Thyroid gland (tissue), 4 donors: Measurements from ENCODE around the gene OSMR. TPM values are rescaled to one million over a fixed set of nuclear protein-coding genes. Genes with fewer than 3 reads are reported as not detected.

Experiments used
- DNase-seq, 2 donors: peaks; one replicate each; pipeline ENCODE4 v3.0.0-alpha.2; 2019
- H3K27ac ChIP-seq, 3 donors: fragments of 200-600 bp; sonication (generic); 1 replicate in 2 of 3; 2 replicates in 1 of 3; pipeline ENCODE4 v1.5.1; 2016 to 2019; ENCODE audit warnings: mild to moderate bottlenecking in 1 of 3, moderate library complexity in 1 of 3
- H3K27me3 ChIP-seq: fragments of 200-600 bp; sonication (generic); one replicate; pipeline ENCODE4 v1.5.1; 2019
- H3K36me3 ChIP-seq, 2 donors: fragments of 200-600 bp; sonication (generic); one replicate each; pipeline ENCODE4 v1.5.1; 2016 to 2019
- H3K4me1 ChIP-seq, 2 donors: fragments of 200-600 bp; sonication (generic); one replicate each; pipeline ENCODE4 v1.5.1; 2017 to 2019
- H3K4me3 ChIP-seq, 3 donors: fragments of 200-600 bp; sonication (generic); replicated peaks in 1 of 3; 1 replicate in 2 of 3; 2 replicates in 1 of 3; pipeline ENCODE4 v1.5.1; 2016; ENCODE audit warnings: mild to moderate bottlenecking in 1 of 3
- H3K9me3 ChIP-seq: fragments of 200-600 bp; sonication (generic); one replicate; pipeline ENCODE4 v1.5.1; 2017
- POLR2A ChIP-seq, 2 donors: fragments of 450-650 bp; IDR thresholded peaks; one replicate each; pipeline ENCODE4 v1.6.1; 2017; ENCODE audit warnings: antibody characterized with exemption in 2 of 2, mild to moderate bottlenecking in 2 of 2, moderate library complexity in 1 of 2
- WGBS, 2 donors: methylation state at CpG; one replicate each; pipeline ENCODE4 v1.1.5; 2017; 5-methylcytosine and 5-hydroxymethylcytosine counted together
- intact Hi-C: fragments of 100-400 bp; cut with DNase I; formaldehyde crosslinking; loops from one replicate; pipeline ENCODE4 v1.15.1; 2023
- total RNA-seq, 4 donors: library from RNA; depleted of rRNA; stranded (reverse); fragments of >200 nt; gene quantifications; one replicate each; pipeline ENCODE4 v1.2.3, GENCODE V29; 2016
- TF ChIP-seq, protein P1 (sequence below), 6 experiments: fragments of 200-600 bp in 3 of 6; fragments of 450-650 bp in 3 of 6; sonication (generic) in 3 of 6; IDR thresholded peaks; one replicate each; pipeline ENCODE4 v1.5.1; 2016 to 2019; ENCODE audit warnings: antibody characterized with exemption in 6 of 6, mild to moderate bottlenecking in 2 of 6, inconsistent platforms in 1 of 6, moderate library complexity in 1 of 6

The OSMR gene
- total RNA-seq, 4 donors from 2014 or later, result 18.2 to 104 (median 33.9) TPM

DNA sequence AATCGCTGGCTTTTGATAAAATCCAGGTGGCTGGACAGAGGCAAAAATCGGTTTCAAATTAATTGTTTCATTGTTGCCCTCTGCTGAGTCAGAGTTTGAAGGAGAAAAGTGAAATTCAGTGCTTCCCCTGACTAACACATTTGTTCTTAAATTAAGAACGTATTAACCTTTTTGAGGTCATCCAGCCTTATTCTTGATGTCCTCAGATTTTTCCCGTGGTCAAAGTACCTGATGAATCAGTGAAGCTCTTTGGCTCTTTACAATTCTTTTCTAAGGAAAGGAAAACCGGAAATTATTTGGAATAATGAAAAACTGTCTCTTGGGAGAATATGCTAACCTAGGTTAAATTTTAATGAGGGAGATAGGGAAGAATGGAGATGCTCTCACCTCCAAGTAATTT, 21.6 kb downstream of the OSMR start:
- DNase-seq, result no peak
- H3K27me3 ChIP-seq, result no peaks in the 10 kb centered on the region
- H3K27ac ChIP-seq, result no peak overlapping the region
- intact Hi-C loops, result no loop called here
- H3K36me3 ChIP-seq, result no peaks in the 10 kb centered on the region
- H3K4me3 ChIP-seq, result no peak overlapping the region
- TF ChIP-seq, protein P1, sequence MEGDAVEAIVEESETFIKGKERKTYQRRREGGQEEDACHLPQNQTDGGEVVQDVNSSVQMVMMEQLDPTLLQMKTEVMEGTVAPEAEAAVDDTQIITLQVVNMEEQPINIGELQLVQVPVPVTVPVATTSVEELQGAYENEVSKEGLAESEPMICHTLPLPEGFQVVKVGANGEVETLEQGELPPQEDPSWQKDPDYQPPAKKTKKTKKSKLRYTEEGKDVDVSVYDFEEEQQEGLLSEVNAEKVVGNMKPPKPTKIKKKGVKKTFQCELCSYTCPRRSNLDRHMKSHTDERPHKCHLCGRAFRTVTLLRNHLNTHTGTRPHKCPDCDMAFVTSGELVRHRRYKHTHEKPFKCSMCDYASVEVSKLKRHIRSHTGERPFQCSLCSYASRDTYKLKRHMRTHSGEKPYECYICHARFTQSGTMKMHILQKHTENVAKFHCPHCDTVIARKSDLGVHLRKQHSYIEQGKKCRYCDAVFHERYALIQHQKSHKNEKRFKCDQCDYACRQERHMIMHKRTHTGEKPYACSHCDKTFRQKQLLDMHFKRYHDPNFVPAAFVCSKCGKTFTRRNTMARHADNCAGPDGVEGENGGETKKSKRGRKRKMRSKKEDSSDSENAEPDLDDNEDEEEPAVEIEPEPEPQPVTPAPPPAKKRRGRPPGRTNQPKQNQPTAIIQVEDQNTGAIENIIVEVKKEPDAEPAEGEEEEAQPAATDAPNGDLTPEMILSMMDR (IDR thresholded peaks at IDR 0.05), result no peak
- 82 to 88% methylated on average over 5 of the region's 5 CpGs for WGBS, 2 donors
- H3K4me1 ChIP-seq, result peaks cover 0 to 19% of the 10 kb centered on the region in 2 donors
- H3K9me3 ChIP-seq, result no peaks in the 10 kb centered on the region

DNA sequence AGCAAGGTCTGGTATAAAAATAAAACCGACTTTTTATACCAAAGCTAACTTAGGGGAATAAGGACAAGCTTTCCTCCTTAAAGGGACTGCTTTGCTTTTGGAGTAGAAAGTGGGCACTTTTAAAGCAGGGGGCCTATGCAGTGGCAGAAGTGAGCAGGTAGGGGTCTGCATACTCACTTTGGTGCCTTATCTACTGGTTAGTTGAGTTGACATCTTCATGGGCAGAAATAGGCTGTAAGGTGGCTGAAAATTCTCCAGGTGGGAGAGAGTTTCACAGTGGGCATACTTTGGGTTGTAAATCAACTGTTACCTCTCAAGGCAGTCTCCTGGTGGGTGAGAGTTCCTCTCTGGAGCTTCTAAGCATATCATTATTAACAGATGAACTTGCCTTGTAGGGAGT, 24.8 kb downstream of the OSMR start:
- H3K4me1 ChIP-seq, result peaks cover 0 to 19% of the 10 kb centered on the region in 2 donors
- no peak for DNase-seq
- TF ChIP-seq, protein P1 (IDR thresholded peaks at IDR 0.05), result no peak
- TF ChIP-seq POLR2A (IDR thresholded peaks at IDR 0.05), result no peak
- no peak overlapping the region for H3K4me3 ChIP-seq
- no peak overlapping the region for H3K27ac ChIP-seq
- no peaks in the 10 kb centered on the region for H3K27me3 ChIP-seq
- no peaks in the 10 kb centered on the region for H3K9me3 ChIP-seq
- intact Hi-C loops, result no loop called here
- 85 to 89% methylated on average over 1 of the region's 1 CpG for WGBS, 2 donors
- H3K36me3 ChIP-seq, result no peaks in the 10 kb centered on the region

DNA sequence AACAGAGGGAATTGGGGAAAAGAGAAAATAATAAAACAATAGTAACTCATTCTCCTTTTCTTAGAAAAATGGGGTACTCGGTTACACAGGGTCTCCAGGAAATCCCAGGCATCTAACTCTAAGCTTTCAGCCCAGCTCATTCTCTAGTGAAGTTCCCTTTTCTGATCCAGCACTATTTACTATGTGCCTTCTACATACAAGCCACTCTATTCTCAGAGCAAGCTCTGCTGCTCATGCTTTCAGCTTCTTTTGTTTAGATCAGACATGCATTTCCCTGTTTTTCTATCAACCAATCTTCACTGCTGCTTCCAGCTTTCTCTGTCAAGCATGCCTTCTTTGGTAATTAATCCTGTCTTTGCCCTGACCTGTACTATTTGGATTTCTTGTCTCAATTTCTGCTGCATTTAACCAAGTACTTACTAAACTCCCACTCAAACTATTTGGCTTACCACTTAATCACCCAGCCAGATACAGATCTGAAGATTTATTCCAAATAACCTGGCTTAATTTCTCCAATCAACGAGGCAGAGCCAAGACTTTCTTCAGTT, 25.3 kb downstream of the OSMR start:
- intact Hi-C loops, result no loop called here

DNA sequence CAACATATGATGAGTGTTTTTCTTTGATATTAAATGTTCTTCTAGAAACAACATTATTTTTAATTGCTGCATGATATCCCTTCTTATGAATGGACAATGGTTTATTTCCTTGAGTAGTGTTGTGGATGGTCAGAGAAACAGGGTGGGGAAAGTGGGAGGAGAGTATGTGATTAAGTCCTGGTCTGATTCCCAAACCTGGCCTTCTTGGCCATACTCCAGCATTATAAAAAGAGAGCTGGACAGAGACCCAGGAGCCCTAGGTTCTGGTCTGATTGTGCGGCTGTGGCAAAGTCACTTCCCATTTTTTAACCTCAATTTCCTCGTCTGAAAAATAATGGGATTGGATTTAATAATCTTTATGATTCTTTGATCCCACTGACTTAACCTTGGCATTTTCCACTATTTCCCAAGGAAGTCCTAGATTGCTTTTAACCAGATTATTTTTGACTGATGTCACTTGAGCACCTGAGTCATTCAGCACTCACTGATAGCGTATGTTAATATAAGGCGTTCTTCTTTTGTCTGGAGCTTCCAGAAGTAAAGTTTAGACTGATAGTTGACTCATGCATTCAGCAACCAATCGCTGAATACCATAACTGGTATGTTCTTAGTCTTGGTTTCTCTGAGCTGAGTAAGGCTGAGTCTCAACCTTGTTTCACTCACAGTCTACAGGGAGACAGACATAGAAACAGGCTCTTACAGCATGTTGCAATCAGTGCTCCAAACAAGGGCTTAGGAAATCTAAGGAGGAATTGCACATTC, 26.2 kb downstream of the OSMR start:
- intact Hi-C loops, result no loop called here
- Histone ChIP-seq H3K27ac (no peak overlapping the region), H3K4me1 (peaks cover 0 to 19% of the 10 kb centered on the region in 2 donors)

More for the DNA sequence above, 25.3 kb downstream of the OSMR start:
- no peak overlapping the region for H3K4me3 ChIP-seq
- H3K36me3 ChIP-seq, result no peaks in the 10 kb centered on the region
- TF ChIP-seq, protein P1 (IDR thresholded peaks at IDR 0.05), result no peak
- TF ChIP-seq POLR2A (IDR thresholded peaks at IDR 0.05), result no peak
- no peak for DNase-seq
- H3K4me1 ChIP-seq, result peaks cover 0 to 19% of the 10 kb centered on the region in 2 donors
- H3K9me3 ChIP-seq, result no peaks in the 10 kb centered on the region
- H3K27me3 ChIP-seq, result no peaks in the 10 kb centered on the region
- H3K27ac ChIP-seq, result no peak overlapping the region
- WGBS, 2 donors, result 41 to 42% methylated on average over 2 of the region's 2 CpGs

More for the DNA sequence above, 26.2 kb downstream of the OSMR start:
- Histone ChIP-seq H3K4me3 (no peak overlapping the region), H3K27me3 (no peaks in the 10 kb centered on the region), H3K9me3 (no peaks in the 10 kb centered on the region), H3K36me3 (no peaks in the 10 kb centered on the region)
- TF ChIP-seq POLR2A (IDR thresholded peaks at IDR 0.05), result no peak
- TF ChIP-seq, protein P1 (IDR thresholded peaks at IDR 0.05), result no peak
- WGBS, 2 donors, result 68 to 79% methylated on average over 5 of the region's 5 CpGs
- DNase-seq, result no peak
